ENCODE results near the gene SLC25A10.

The SLC25A10 gene

DNA sequence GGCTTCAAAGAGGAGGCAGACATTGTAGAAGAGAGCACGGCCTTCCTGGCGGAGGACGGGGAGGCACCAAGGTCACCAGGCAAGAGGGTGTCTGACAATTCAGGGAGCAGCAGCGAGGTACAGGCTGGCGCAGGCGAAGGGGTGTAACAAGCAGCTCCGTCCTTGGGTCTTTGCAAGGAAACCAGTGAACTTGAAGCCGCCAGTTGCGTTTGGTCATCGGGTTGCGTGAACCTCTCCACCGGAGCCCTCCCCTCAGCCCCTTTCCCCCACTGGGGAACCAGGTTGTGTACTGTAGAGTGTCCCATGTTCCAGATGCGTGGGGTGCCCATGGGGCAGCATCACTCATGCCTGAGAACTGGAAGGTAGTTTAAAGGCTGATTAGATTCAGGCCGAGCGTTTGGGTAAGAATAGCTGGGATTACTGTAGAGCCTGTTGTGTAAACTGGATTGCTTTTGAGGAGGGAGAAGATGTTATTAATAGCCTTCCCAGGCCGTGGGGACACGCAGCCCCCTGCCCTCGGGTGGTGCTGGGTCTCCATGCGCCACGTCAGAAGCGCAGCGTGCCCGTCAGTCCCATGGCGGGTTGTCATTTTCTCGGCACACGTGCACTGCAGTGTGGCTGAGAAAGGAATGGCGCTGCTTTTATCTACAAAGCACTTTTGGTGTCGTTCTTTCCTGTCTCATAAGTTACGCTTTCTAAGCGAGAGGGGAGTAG, 6.4 kb upstream of the SLC25A10 start:
- DNase-seq (ENCODE audit: low read depth in 2 of 2) = no peak

- no peak for DNase-seq (ENCODE audit: low read depth in 2 of 2)
Measured at GRCh38 chr17:81706232-81706611, 5.9 kb upstream of the SLC25A10 start.

- no peak for DNase-seq (ENCODE audit: low read depth in 2 of 2)
Measured at GRCh38 chr17:81706757-81707624, 5.1 kb upstream of the SLC25A10 start.

DNA sequence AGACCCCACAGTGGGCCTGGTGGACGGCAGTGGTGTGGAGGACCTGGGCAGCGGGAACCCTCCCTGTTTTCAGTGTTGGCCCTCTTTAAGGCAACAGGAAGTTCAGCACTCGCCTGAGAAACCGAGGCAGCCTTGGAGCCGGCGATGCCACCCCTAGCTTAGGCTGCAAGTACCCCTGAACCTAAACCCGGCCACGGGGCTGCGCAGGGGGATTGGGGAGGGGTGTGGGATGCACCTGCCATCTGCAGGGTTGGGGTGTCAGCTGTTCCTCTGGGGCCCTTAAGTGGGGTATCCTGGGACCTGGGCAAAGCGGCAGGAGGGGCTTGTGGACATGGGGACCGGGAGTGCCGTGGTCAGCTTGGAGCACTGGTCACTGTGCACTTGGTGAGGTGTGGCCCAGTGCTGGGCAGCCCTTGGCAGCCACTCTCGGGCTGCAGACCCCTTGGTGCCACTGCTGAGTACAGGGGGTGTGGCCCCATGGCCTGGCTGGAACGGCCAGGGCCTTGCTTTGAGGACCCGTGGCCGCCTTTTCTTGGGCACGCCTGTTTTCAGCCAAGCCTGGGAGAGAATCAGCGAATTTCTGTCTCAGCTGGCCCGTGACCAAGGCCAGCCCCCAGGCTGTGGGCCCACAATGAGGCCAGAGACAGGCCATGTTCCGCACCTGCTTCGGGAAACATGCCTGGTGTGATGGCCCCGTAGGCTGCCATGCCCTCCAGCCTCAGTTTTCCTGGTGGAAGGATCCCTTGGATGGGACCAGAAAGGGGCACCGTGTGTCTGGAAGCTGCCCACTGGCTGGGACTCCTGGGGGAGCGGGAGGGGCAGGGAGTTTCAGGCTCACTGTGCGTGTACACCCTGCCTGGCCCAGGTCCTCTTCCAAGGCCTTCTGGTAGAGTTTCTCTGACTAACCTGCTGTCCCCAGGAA, 4.1 kb upstream of the SLC25A10 start:
- DNase-seq (ENCODE audit: low read depth in 2 of 2) = no peak

DNA sequence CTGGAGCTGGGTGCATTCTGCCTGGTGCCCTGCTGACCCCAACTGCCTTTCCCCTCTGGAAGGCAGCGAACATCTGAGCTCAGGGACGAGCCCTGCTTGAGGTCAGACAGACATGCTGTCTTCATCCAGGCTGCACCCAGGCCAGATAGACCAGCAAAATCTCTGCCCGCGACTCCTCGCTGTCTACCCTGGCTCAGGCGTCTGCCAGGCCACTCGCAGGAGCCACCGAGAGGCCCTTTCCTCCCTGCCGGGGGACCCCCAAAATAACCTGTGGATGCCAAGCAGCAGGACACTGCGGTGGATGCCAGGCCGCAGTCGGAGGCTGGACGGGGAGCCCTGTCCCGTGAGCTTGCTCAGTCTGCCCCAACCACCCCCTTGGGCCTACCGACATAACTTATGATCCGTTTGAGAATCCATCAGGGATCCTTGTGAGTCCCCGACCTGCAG, 3.3 kb upstream of the SLC25A10 start:
- DNase-seq (ENCODE audit: low read depth in 2 of 2) = no peak

- DNase-seq (ENCODE audit: low read depth in 2 of 2) = no peak
Measured at GRCh38 chr17:81710514-81711308, 1.4 kb upstream of the SLC25A10 start.

- no peak for DNase-seq (ENCODE audit: low read depth in 2 of 2)
Measured at GRCh38 chr17:81712468-81713003, 452 bp downstream of the SLC25A10 start.

GRCh38 chr17:81713004-81713555, 996 bp downstream of the SLC25A10 start:
- no peak for DNase-seq (ENCODE audit: low read depth in 2 of 2)

DNA sequence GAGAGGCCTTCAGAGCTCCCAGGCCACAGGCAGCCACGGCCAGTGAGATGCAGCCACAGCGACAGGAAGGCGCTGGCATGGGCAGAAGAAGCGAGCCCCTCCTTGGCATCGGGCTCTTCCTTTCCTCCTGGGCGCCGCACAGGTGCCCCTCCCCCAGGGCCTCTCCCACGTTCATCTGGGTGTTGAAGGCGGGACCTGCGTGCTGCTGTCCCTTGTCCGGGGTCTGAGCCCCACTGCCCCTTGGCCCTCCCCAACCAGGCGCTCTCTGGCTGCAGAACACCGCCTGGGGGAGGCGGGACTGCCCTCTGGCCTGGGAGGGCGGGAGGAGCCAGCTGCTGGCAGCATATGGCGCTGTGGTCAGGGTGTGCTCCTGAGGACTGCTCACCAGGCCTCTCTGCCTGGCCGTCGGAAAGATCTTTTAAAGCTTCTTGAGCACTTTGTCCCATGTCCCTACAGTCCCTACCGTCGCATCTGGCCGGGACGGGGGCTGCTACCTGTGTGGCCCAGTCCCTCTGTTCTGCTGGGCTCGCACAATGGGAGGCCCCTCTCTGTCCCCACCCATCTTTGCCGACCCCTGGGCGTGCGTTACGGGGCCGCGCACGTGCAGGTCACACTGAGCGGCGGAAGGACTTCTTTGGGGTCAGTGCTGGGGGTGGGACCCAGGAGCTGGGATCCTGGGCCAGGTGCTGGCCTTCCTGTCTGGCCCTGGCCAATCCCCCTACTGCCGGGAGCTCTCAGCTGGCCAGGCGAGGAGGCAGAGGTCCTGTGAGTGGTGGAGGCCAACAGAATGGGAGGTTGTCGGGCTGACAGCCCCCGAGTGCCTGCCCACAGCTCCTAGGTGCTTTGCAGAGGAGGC, 1.7 kb downstream of the SLC25A10 start:
- DNase-seq (ENCODE audit: low read depth in 2 of 2) = no peak

DNA sequence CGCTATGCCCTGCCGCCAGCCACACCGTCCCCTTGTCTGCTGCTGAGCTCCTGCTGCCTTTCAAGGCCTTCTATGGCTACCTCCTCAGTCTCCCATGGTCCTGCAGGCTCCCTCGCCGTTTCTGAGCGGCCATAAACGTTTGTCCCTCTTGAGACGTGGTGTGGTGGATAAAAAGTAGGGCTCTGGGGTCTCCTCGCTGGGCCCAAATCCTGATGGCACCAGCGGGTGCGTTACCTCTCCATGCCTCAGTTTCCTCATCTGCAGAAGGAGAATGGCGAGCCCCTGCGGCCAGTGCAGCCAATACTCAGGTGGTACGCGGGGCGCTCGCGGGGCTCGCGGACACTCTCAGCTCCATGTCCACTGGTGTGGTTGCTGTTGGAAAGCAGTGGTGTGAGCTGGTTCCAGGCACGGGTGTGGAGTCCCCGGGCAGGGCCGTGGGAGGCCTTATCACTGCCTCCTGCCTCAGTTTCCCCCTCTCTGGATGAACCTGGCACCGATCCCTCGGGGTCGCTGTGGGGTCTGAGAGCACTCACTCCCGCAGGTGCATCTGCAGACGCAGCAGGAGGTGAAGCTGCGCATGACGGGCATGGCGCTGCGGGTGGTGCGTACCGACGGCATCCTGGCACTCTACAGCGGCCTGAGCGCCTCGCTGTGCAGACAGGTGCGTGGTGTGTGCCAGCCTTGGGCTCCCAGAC, 2.5 kb downstream of the SLC25A10 start:
- no peak for DNase-seq (ENCODE audit: low read depth in 2 of 2)

GRCh38 chr17:81715107-81715871, 3.2 kb downstream of the SLC25A10 start:
- no peak for DNase-seq (ENCODE audit: low read depth in 2 of 2)

GRCh38 chr17:81715872-81716673, 4.0 kb downstream of the SLC25A10 start:
- no peak for DNase-seq (ENCODE audit: low read depth in 2 of 2)

- DNase-seq (ENCODE audit: low read depth in 2 of 2) = no peak
Measured at GRCh38 chr17:81716674-81716996, 4.6 kb downstream of the SLC25A10 start.

GRCh38 chr17:81717049-81717765, 5.1 kb downstream of the SLC25A10 start:
- no peak for DNase-seq (ENCODE audit: low read depth in 2 of 2)

DNA sequence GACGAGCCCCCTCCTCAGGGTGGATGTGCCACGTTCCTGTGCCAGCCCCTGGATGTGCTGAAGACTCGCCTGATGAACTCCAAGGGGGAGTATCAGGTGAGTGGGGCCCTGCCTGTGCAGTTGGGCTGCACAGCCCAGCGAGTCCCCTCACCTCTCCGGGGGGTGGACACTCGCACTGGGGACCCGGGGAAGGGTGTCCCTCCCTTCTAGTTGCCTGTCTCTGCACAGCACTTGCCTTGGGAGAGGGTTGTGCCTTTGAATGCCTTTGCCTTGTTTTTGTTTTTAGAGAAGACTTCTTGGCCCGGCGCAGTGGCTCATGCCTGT, 5.6 kb downstream of the SLC25A10 start:
- DNase-seq (ENCODE audit: low read depth in 2 of 2) = no peak

GRCh38 chr17:81719410-81720266, 7.6 kb downstream of the SLC25A10 start:
- DNase-seq (ENCODE audit: low read depth in 2 of 2) = no peak
